ENCODE results near the gene PRKACA.

Gene PRKACA

GRCh38 chr19:14112051-14112808 lies 5.3 kb downstream of the PRKACA start:
- no peak overlapping the region for H3K4me3 ChIP-seq (ENCODE audit: low read length)
- no peak for TF ChIP-seq CTCF (IDR thresholded peaks at IDR 0.05; ENCODE audit: insufficient read depth, low read depth, low read length, missing control alignments)
- no peak for DNase-seq (ENCODE audit: low read depth)

- no peak for TF ChIP-seq CTCF (IDR thresholded peaks at IDR 0.05; ENCODE audit: insufficient read depth, low read depth, low read length, missing control alignments)
- no peak for DNase-seq (ENCODE audit: low read depth)
Measured at GRCh38 chr19:14111486-14111885, 6.1 kb downstream of the PRKACA start.

GRCh38 chr19:14110650-14111049 lies 6.9 kb downstream of the PRKACA start:
- H3K4me3 ChIP-seq (ENCODE audit: low read length) = no peak overlapping the region
- TF ChIP-seq CTCF (IDR thresholded peaks at IDR 0.05; ENCODE audit: insufficient read depth, low read depth, low read length, missing control alignments) = no peak
- no peak for DNase-seq (ENCODE audit: low read depth)

More at GRCh38 chr19:14111486-14111885, 6.1 kb downstream of the PRKACA start:
- no peak overlapping the region for H3K4me3 ChIP-seq (ENCODE audit: low read length)

- no peak for TF ChIP-seq CTCF (IDR thresholded peaks at IDR 0.05; ENCODE audit: insufficient read depth, low read depth, low read length, missing control alignments)
Measured at GRCh38 chr19:14107581-14108461, 9.7 kb downstream of the PRKACA start.

GRCh38 chr19:14106840-14107239 lies 10.7 kb downstream of the PRKACA start:
- DNase-seq (ENCODE audit: low read depth) = no peak
- TF ChIP-seq CTCF (IDR thresholded peaks at IDR 0.05; ENCODE audit: insufficient read depth, low read depth, low read length, missing control alignments) = no peak
- no peak overlapping the region for H3K4me3 ChIP-seq (ENCODE audit: low read length)

More at GRCh38 chr19:14107581-14108461, 9.7 kb downstream of the PRKACA start:
- DNase-seq (ENCODE audit: low read depth) = no peak
- H3K4me3 ChIP-seq (ENCODE audit: low read length) = no peak overlapping the region

GRCh38 chr19:14105680-14106079 lies 11.9 kb downstream of the PRKACA start:
- no peak overlapping the region for H3K4me3 ChIP-seq (ENCODE audit: low read length)
- no peak for DNase-seq (ENCODE audit: low read depth)
- TF ChIP-seq CTCF (IDR thresholded peaks at IDR 0.05; ENCODE audit: insufficient read depth, low read depth, low read length, missing control alignments) = no peak

Measured in epithelial cell of esophagus (primary cell).